Hematopoietic multipotent progenitor cell treated with erythropoietin and hydrocortisone succinate and interleukin-3 and kit ligand, for 8 days (in vitro differentiated cells): ENCODE data around the gene CACNA2D3.
"Not testable (repeated sequence)": the region's sequence is repeated elsewhere in the genome, so short reads cannot be mapped to it uniquely, and the experiment has no call there.

Experiments
- DNase-seq: peaks from one replicate; pipeline ENCODE4 v3.0.0-alpha.2; 2015

CACNA2D3 gene

DNA sequence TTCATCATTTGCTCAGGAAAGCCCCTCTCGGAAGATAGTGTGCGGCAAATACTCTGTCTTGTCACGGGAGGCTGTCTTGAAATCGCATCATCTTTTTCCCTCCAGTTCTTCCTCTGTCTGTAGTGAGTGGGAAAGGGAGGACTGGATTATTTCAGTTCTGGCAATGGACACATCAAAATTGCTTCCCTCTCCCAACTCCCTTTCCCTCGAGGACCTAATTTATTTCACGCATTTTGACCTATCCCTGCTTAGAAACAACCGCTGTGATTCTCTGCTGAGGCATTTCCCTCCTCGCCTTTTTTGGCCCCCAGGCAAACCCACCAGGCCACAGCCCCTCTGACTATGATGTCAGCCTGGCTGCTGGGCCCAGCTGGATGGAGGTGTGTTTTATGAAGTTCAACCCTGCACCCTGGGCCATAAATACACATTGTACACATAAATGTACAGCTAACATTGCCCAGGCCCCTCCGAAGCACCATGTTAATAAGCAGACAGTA, 944.2 kb downstream of the CACNA2D3 start:
- no peak for DNase-seq

DNA sequence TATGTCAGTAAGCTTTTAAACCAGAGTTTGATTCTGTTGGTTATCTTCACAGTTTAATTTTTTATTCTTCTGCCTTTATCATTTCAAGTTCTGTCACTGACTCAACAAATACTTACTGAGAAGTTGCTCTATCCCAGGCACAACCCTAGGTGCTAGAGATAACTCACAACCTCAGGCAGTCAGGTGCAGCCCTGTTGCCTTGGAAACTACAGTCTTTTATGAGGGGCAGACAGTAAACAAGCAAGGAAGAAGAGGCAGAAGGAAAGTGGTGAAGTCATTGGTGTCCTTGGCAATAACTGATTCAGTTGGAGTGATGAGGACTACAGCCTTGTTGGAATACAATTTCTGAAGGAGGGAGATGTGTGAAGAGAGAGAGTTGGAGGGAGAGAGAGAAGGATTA, 947.6 kb downstream of the CACNA2D3 start:
- DNase-seq, result no peak

DNA sequence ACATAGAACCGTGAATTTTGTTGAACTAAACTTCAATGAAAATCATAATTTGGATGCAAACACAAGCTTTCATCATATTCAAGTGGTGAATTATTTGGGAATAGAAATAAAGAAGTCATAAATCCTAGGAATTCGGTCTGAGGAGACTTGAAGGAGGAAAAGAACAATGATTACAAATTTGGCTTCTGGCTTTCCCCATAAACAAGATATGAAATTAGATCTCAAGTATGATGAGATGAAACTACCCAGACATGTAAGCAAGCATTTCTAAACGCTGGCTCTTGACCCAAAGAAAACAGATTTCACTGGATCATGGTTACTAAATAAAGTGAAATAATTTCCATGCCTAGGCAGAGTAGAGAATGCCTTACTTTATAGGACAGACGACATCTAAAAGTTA, 952.4 kb downstream of the CACNA2D3 start:
- DNase-seq, result no peak

DNA sequence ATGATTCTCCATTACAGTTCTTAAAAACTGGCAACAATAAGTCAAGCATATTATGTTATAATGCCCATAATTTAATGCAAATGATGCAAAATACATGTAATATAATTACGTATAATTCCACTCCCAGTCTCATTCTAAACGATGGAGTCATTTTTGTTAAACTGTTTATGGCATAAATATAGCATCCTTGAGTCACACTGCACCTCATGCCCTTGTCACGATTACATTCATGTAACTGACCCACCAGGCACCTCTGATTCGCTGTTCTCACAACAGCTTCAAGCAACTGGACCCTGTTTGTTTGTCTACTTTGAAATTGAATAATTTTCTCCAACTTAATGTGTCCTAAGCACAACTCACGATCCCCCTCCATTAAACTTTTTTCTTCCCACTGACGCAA, 953.5 kb downstream of the CACNA2D3 start:
- no peak for DNase-seq

DNA sequence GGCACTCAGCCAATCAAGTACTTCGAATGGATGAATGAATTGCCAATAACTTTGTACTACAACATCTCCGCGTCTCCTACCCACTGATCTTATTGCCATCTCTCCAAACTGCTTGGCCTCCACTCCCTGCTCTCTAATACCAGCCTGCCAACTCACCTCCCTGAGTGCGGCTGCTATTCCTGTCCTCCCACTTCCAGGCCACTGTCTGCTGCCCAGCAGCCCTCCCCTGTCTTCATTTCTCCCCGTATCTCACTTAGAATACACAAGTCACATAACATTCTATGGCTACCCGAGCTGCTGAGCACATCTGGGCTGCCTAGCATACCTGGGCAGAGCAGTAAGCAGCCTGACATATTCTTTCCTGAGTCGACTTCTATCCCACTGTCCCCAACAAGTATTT, 955.4 kb downstream of the CACNA2D3 start:
- no peak for DNase-seq

DNA sequence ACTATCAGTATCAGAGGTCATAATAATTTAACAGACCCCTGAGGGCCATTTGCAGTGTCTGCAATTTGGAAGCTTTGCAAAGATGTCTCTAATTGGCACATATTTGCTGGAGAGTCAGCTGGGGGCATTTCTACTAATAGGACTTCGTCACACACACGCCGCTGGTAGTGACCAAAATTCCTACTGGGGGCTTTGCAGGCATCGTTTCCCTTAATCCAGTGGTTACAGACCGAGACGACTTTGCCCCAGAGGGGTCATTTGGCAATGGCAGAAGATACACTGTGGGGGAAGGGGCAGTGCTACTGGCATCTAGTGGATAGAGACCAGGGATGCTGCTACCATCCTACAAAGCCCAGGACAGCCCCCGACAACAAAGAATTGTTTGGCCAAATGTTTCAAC, 956.5 kb downstream of the CACNA2D3 start:
- no peak for DNase-seq

DNA sequence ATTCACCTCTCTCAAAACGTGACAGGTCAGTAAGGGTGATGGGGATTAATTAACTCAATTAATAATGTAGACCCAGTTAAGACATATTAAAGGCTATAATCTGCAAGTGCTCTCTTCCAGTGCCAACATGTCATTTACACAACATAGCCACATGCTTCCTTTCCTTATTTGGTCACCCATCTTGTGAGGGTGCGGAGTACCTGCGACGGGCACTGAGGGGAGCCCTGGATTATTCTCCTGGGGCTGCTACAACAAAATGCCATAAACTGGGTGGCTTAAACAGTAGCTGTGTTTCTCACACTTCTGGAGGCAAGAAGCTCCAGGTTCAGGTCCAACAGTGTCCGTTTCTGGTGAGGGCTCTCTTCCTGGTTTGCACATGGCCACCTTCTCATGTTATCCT, 962.9 kb downstream of the CACNA2D3 start:
- no peak for DNase-seq

DNA sequence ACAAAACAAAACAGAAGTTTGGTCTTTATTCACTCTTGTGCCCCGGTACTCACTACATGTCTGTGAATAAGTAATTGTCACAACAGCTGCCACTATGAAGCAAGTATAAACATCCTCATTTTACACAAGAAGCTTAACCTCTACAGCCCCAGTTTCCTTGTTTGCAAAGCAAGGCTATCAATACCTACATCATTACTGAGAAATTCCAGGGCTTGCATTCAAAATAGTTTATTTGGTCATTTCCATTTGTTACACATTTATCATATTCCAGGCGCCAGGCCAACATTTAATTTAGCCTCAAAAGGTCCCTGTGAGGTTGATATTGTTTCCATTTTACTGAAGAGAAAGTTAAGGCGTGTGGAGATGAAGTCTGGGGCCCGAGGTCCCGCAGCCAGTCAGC, 966.9 kb downstream of the CACNA2D3 start:
- no peak for DNase-seq

DNA sequence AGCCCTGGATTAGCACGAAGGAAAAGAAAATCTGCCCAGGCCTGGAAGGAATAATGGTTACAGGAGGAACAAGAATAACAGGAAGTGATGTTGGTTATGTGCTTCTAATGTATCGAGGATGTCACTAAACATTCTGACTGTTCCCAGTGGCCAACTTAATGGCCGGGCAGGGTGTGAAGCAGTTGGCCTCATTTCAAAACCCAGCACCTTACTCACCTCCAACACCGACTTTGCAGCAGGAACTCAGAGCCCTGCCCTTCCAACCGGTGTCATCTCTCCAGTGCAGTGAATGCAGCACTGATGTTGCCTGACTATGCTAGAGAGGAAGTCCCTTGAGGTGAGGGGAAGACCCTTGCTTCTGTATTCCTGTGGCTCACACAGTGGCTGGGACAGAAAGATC, 967.9 kb downstream of the CACNA2D3 start:
- no peak for DNase-seq

DNA sequence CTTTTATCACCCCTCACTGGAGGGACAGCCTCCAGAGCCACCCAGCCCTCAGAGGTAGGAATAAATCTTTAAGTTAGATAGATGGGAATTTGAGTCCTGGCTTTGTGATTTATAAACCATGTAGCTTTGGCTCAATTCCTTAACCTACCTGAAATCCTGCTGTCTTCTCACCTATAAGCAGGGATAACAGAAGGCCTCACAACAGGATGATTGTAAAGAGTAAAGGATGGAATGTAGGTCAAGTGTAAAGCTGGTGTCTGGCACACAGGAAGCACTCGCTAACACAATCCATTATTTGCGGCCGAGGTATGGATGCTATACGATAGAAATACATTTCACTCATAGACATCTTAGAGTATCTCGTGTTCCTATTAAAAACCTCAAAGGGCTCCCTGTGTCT, 968.4 kb downstream of the CACNA2D3 start:
- no peak for DNase-seq

DNA sequence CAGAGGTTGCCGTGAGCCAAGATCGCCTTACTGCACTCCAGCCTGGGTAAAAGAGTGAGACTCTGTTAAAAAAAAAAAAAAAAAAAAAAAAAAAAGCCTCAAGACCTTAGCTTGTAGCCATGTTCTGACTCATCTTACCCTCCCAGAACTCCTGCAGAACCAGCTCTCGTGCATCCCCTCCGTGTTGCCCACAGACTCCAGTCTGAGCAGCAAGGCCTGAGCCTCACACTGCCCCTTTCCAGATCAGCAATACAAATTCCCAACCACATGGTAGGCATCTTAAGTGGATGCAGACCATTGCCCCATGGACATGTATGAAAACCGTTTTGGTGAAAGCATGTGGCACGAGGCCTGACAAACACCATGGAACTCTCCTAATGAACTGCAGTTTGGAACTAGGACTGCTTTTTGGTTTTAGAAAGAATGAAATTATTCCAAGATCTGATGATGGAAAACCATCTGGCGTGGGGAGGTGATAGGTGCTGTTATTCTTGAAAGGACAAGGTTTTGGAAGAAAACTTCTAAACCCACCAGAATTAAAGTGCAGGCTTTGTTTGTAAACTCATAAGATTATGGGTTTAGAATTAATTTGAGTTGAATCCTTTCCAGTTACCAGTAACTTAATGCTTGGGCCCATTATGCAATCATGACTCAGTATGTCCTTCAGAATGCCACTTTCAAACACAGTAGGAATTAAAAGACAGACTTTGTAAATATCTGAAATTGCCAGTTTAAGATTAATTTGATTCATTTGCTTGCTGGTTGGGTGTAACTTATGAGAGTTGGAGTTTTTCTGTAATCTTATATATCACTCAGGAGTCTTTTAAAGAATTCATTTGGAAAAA, 969.3 kb downstream of the CACNA2D3 start:
- no peak for DNase-seq

DNA sequence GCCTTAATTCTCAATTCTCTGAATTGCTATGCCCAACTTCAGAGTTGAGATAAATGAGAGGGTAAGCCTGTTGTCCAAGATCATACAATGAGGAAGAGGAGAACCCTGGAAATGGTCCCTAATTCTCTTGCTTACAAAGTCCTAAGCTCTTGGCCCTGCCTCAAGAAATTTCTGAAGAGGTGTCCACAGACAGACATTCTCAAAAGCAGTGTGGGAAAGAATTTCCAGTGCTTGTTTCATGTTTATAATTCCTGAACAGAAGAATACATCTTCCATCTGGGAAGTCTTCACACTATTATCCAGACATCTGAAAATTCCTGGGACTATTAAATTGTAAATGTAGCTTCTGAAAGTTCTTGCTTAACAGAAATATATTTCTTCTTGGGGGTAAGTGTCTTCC, 972.3 kb downstream of the CACNA2D3 start:
- DNase-seq, result no peak

DNA sequence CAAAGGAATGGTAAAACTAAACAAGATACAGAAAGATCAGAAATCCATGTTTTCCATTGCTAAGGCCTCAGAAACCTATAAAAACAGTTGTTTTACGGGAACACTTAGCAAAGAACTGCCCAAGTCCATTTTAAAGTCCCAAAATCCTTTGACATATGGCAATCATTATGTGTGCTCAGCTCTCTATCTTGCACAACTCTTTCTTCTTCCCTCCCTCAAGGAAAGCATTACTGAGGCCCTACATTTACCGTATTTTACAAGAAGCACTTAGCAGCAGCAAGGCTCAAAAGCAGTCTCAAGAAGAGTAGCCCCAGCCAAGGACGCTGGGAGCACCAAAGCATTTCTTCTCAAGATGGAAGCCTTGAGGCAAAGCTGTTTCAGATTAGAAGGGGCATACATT, 975.1 kb downstream of the CACNA2D3 start:
- no peak for DNase-seq

DNA sequence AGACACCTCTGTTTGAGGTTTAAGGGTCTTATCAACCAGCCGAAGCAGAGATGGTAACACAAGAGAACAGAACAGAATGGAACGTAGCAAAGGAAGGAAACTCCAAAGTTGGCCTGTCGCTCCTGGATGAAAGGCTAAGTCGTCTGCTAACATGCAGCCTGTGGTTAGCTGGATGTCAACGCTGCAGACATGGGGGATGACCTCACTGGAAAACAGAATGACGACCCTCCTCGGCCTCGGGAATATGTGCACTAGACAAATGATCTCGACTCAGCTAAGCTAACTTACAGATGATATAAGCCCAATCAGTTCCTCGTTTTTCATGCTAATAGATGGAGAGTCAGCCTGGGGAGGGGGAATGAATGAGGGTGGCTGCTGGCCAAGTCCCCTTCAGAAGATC, 983.3 kb downstream of the CACNA2D3 start:
- DNase-seq, result no peak

DNA sequence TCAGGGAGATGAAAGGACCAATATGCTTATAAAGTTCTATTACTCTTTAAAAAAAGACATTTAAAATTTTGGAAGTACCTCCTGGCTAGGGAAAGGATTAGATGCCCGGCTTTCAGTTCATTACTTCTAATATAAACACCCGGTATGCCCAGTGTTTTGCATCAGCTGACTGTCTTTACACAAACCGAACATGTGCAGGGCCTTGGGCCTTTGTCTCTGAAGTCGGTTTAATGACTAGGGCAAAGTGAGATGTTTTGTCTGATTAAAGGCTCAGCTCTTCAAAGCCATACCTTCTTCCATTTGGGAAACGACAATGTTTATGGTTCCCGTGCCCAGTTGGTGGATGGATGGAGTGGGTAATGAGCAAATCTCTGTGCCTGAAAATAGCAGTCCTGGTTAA, 984.8 kb downstream of the CACNA2D3 start:
- no peak for DNase-seq

DNA sequence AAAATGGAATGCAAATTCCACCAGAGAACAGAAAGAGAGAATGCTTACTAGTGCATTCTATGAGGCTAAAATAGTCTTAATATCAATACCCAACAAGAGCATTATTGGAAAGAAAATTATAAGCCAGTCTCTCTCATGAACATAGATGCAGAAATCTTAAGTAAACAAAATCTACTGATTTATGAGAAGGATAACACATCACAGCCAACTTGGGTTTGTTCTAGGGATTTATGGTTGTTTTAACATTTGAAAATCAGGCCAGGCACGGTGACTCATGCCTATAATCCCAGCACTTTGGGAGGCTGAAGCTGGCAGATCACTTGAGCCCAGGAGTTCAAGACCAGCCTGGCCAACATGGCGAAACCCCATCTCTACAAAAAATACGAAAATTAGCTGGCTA, 989.6 kb downstream of the CACNA2D3 start:
- not testable (repeated sequence) for DNase-seq

DNA sequence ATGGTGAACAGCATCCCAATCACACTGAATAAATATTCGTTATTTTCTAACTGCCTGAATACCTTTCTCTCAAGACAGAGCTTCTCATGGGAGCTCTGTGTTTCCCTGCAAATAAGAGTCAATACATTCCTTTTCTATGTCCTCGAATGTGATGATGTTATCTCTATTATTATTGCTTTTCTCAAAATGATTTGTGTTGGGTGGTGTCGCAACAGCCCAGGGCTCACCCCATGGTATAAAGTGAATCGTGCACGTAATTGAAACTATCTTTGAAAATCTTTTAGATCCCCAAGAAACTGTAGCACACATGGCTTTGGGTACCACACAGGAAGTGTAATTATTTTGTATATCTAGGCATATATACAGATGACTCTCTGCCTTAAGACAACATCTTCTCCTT, 996.1 kb downstream of the CACNA2D3 start:
- DNase-seq, result no peak

DNA sequence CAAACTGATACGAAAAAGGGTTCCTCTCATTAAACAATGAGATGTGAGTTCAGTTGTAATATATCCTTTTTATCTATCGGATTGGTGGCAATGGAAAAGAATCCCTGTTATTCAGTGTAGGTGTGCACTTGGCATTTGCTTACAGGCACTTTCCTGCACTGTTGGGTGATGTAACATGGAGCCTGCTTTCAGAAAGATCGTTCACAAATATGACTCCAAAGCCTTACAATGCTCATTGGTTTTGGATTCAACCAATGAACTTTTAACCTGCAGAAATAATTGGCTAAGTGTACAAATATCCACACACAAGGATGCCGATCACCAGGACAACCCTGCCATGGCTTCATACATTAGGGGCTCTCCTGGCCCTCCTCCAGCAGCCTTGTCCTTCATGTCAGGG, 996.9 kb downstream of the CACNA2D3 start:
- no peak for DNase-seq

DNA sequence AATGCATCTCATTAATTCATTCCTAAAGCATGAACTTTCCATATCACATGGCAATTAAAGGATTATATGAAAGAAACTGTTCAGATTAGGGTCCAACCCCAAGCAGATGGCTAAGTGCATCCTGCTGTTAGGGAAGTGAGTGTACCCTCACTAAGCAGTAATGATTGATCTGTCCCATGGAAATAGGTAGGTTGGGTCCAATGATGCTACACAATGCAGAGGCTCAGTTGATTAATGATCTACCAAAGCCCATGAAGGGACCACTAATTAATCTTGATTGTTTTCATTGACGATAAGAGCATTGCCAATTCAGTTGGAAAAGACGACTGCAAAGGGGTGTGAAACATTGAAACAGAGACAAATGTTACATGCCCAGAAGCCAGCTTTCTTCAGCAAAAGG, 1000.0 kb downstream of the CACNA2D3 start:
- DNase-seq, result no peak
